NB4 (cell line): ENCODE measurements around the gene SNX25.

Experiments used
- POLR2A ChIP-seq: IDR thresholded peaks from 2 replicates; pipeline ENCODE4 v1.6.1; 2011; ENCODE audit warnings: mild to moderate bottlenecking; ENCODE audit not compliant: insufficient read length; ENCODE audit errors: extremely low read depth
- TF ChIP-seq, protein P1 (sequence below): IDR thresholded peaks from one replicate; pipeline ENCODE4 v1.5.1; 2012; ENCODE audit warnings: low read depth, low read length
- TF ChIP-seq, protein P2 (sequence below): IDR thresholded peaks from 2 replicates; pipeline ENCODE4 v1.6.1; 2011; ENCODE audit warnings: low read depth, low read length

DNA sequence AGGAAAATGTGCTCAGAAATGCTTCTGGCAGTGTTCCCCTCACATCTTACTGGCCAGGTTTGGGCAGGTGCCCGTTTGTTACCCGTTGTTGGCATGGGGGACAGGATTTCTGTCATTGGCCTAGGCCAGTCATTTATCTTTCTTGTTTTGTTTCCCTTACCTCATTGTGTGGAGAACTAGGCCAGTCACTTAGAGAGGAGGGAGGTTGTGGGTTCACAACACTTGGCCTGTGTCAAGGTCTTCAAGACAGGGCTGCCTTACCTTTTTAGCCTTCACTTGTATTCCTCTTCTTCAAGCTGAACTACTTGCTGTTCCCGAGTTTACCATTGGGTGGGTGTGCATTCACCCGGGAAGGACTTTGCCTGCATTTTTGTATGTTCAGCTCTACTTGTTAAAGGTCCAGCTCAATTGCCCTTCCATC, 17.7 kb downstream of the SNX25 start:
- TF ChIP-seq, protein P1, sequence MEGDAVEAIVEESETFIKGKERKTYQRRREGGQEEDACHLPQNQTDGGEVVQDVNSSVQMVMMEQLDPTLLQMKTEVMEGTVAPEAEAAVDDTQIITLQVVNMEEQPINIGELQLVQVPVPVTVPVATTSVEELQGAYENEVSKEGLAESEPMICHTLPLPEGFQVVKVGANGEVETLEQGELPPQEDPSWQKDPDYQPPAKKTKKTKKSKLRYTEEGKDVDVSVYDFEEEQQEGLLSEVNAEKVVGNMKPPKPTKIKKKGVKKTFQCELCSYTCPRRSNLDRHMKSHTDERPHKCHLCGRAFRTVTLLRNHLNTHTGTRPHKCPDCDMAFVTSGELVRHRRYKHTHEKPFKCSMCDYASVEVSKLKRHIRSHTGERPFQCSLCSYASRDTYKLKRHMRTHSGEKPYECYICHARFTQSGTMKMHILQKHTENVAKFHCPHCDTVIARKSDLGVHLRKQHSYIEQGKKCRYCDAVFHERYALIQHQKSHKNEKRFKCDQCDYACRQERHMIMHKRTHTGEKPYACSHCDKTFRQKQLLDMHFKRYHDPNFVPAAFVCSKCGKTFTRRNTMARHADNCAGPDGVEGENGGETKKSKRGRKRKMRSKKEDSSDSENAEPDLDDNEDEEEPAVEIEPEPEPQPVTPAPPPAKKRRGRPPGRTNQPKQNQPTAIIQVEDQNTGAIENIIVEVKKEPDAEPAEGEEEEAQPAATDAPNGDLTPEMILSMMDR = no peak
- TF ChIP-seq POLR2A = no peak
- TF ChIP-seq, protein P2, sequence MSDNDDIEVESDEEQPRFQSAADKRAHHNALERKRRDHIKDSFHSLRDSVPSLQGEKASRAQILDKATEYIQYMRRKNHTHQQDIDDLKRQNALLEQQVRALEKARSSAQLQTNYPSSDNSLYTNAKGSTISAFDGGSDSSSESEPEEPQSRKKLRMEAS = no peak
